GM23338 (cell line): ENCODE measurements around the gene ZBTB18. TPM values are rescaled to one million over a fixed set of nuclear protein-coding genes. Genes with fewer than 3 reads are reported as not detected.

Source experiments
- ATAC-seq: fragments of 200-7000 bp; cut with Tn5 transposase; 3 replicates; pipeline ENCODE4 v1.9.1; 2020
- DNase-seq: peaks from one replicate; pipeline ENCODE4 v3.0.0-alpha.2; 2015; ENCODE audit warnings: low spot score
- H2AFZ ChIP-seq: fragments of 200-600 bp; sonication (generic); 2 replicates; pipeline ENCODE4 v1.8.0; 2016; ENCODE audit warnings: antibody characterized with exemption, mild to moderate bottlenecking, moderate library complexity
- H3F3A ChIP-seq: fragments of 200-600 bp; sonication (generic); replicated peaks from 2 replicates; pipeline ENCODE4 v1.8.0; 2017; ENCODE audit warnings: antibody characterized with exemption, mixed run types, low read depth
- H3K27ac ChIP-seq: fragments of 200-600 bp; sonication (generic); 2 replicates; pipeline ENCODE4 v1.6.1; 2016; ENCODE audit warnings: low read depth
- H3K27me3 ChIP-seq: fragments of 200-600 bp; sonication (generic); 2 replicates; pipeline ENCODE4 v1.8.0; 2016; ENCODE audit warnings: mild to moderate bottlenecking, mixed run types, moderate library complexity; ENCODE audit not compliant: insufficient read depth
- H3K36me3 ChIP-seq: fragments of 200-600 bp; sonication (generic); 2 replicates; pipeline ENCODE4 v1.8.0; 2016; ENCODE audit warnings: mild to moderate bottlenecking; ENCODE audit not compliant: insufficient read depth
- H3K4me1 ChIP-seq: fragments of 200-600 bp; sonication (generic); 2 replicates; pipeline ENCODE4 v1.8.0; 2016; ENCODE audit warnings: mild to moderate bottlenecking, moderate library complexity; ENCODE audit not compliant: insufficient read depth
- H3K4me2 ChIP-seq: fragments of 200-600 bp; sonication (generic); 2 replicates; pipeline ENCODE4 v1.7.1; 2017; ENCODE audit warnings: mixed run types
- H3K4me3 ChIP-seq: fragments of 200-600 bp; sonication (generic); 2 replicates; pipeline ENCODE4 v1.6.1; 2016; ENCODE audit warnings: mixed run types
- H3K79me2 ChIP-seq: fragments of 200-600 bp; sonication (generic); replicated peaks from 2 replicates; pipeline ENCODE4 v1.8.0; 2017; ENCODE audit warnings: mild to moderate bottlenecking; ENCODE audit not compliant: insufficient read depth
- H3K9me2 ChIP-seq: fragments of 200-600 bp; sonication (generic); 2 replicates; pipeline ENCODE4 v1.8.0; 2017; ENCODE audit not compliant: insufficient read depth
- H4K20me1 ChIP-seq: fragments of 200-600 bp; sonication (generic); replicated peaks from 2 replicates; pipeline ENCODE4 v1.8.0; 2017; ENCODE audit warnings: mild to moderate bottlenecking; ENCODE audit not compliant: insufficient read depth
- H3K27ac Mint-ChIP-seq: 2 replicates; pipeline ENCODE4 v1.8.0; 2020; ENCODE audit warnings: inconsistent platforms, mild to moderate bottlenecking, moderate library complexity, mixed read lengths
- H3K27me3 Mint-ChIP-seq: 3 replicates; pipeline ENCODE4 v1.8.0; 2022; ENCODE audit warnings: low read depth, mild to moderate bottlenecking, moderate library complexity, mixed read lengths, inconsistent platforms; ENCODE audit not compliant: insufficient read depth, poor library complexity
- H3K36me3 Mint-ChIP-seq: 3 replicates; pipeline ENCODE4 v1.8.0; 2021; ENCODE audit warnings: low read depth, mild to moderate bottlenecking, inconsistent platforms, moderate library complexity, mixed read lengths
- H3K4me1 Mint-ChIP-seq: 3 replicates; pipeline ENCODE4 v1.8.0; 2020; ENCODE audit warnings: mild to moderate bottlenecking, inconsistent platforms, mixed read lengths
- H3K4me3 Mint-ChIP-seq: 3 replicates; pipeline ENCODE4 v1.8.0; 2021; ENCODE audit warnings: moderate library complexity, mild to moderate bottlenecking, inconsistent platforms, mixed read lengths
- H3K9me3 Mint-ChIP-seq: 3 replicates; pipeline ENCODE4 v1.8.0; 2020; ENCODE audit warnings: moderate library complexity, mild to moderate bottlenecking, inconsistent platforms, mixed read lengths
- EZH2 ChIP-seq: fragments of 200-600 bp; sonication (generic); IDR thresholded peaks from one replicate; pipeline ENCODE4 v1.8.0; 2017; ENCODE audit warnings: antibody characterized with exemption, mild to moderate bottlenecking, low read depth; ENCODE audit not compliant: unreplicated experiment
- EZH2phosphoT487 ChIP-seq: fragments of 200-600 bp; sonication (generic); IDR thresholded peaks from one replicate; pipeline ENCODE4 v1.8.1; 2018; ENCODE audit warnings: antibody characterized with exemption; ENCODE audit not compliant: unreplicated experiment
- JUNB ChIP-seq: IDR thresholded peaks from one replicate; pipeline ENCODE4 v1.6.1; 2016; ENCODE audit warnings: antibody characterized with exemption; ENCODE audit not compliant: unreplicated experiment
- STAT1 ChIP-seq: IDR thresholded peaks from one replicate; pipeline ENCODE4 v1.6.1; 2016; ENCODE audit warnings: antibody characterized with exemption; ENCODE audit not compliant: unreplicated experiment
- polyA plus RNA-seq: library from polyadenylated mRNA; unstranded; fragments of >200 nt; fragmentation: Nextera tagmentation; extraction: Ambion mirVana; gene quantifications from 2 replicates; pipeline ENCODE4 v1.2.1, GENCODE V29; 2016
- total RNA-seq: library from RNA; depleted of rRNA; stranded (reverse); fragments of >200 nt; shearing (Covaris generic); gene quantifications from 2 replicates; pipeline ENCODE4 v1.2.3, GENCODE V29; 2014
- TF ChIP-seq, protein P1 (sequence below): IDR thresholded peaks from 2 replicates; pipeline ENCODE4 v1.6.1; 2016; ENCODE audit warnings: antibody characterized with exemption
- TF ChIP-seq, protein P2 (sequence below), 2 experiments: fragments of 200-600 bp in 1 of 2; sonication (generic) in 1 of 2; conservative IDR thresholded peaks; 2 replicates each; pipeline versions ENCODE4 v1.5.1 to v1.6.1; 2016 to 2017; ENCODE audit warnings: antibody characterized with exemption in 2 of 2, low read depth in 2 of 2, mild to moderate bottlenecking in 2 of 2, moderate library complexity in 1 of 2
- TF ChIP-seq, protein P3 (sequence below): IDR thresholded peaks from one replicate; pipeline ENCODE4 v1.6.1; 2018; ENCODE audit warnings: antibody characterized with exemption; ENCODE audit not compliant: unreplicated experiment
- TF ChIP-seq, protein P4 (sequence below): fragments of 250-450 bp; sonication (Bioruptor Pico); IDR thresholded peaks from 2 replicates; pipeline ENCODE4 v1.5.0; 2020; ENCODE audit warnings: mild to moderate bottlenecking, moderate library complexity

ZBTB18 gene
- total and polyA plus RNA-seq, 2 experiments from 2014 or later = 5.5 to 12.2 TPM

DNA sequence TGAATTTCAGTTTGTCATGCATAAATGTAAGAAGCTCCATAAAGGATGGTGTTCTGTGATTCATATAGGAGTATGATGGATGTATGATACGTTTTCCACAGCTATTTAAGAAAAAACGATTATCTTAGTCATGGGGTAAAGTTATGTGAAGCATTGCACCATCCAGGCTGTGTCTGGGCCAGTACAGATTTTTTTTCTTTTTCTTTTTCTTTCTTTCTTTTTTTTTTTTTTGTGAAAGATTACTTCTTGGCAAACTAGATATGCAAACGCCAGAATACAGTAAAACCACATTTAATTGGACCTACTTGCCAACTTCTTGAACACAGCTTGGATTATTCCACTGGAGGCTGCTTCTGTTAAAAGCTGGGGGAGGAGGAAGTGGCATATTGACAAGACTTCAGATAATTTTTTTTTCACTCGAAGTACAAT lies 14.9 kb downstream of the ZBTB18 start:
- ATAC-seq (no peak), DNase-seq (no peak)
- Histone ChIP-seq H3K36me3 (no peaks in the 10 kb centered on the region), H3K27ac (no peak overlapping the region), H2AFZ (no peak overlapping the region), H3K79me2 (no peaks in the 10 kb centered on the region), H3K9me2 (peaks cover 6% of the 10 kb centered on the region; the same call in 1 of the 2 replicates), H3F3A (no peaks in the 10 kb centered on the region), H4K20me1 (no peaks in the 10 kb centered on the region; the same call in 1 of the 2 replicates), H3K4me3 (no peak overlapping the region), H3K27me3 (no peaks in the 10 kb centered on the region), H3K4me1 (peaks cover 25% of the 10 kb centered on the region), H3K4me2 (no peak overlapping the region)
- H3K27me3 Mint-ChIP-seq = no peaks in the 10 kb centered on the region
- H3K27ac Mint-ChIP-seq = no peak overlapping the region
- peaks cover 26% of the 10 kb centered on the region for H3K4me1 Mint-ChIP-seq
- H3K4me3 Mint-ChIP-seq = no peak overlapping the region
- no peaks in the 10 kb centered on the region for H3K36me3 Mint-ChIP-seq
- H3K9me3 Mint-ChIP-seq = no peaks in the 10 kb centered on the region; the same call in 2 of the 3 replicates
- TF ChIP-seq JUNB = no peak
- TF ChIP-seq, protein P1, sequence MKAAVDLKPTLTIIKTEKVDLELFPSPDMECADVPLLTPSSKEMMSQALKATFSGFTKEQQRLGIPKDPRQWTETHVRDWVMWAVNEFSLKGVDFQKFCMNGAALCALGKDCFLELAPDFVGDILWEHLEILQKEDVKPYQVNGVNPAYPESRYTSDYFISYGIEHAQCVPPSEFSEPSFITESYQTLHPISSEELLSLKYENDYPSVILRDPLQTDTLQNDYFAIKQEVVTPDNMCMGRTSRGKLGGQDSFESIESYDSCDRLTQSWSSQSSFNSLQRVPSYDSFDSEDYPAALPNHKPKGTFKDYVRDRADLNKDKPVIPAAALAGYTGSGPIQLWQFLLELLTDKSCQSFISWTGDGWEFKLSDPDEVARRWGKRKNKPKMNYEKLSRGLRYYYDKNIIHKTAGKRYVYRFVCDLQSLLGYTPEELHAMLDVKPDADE = no peak
- TF ChIP-seq, protein P2, sequence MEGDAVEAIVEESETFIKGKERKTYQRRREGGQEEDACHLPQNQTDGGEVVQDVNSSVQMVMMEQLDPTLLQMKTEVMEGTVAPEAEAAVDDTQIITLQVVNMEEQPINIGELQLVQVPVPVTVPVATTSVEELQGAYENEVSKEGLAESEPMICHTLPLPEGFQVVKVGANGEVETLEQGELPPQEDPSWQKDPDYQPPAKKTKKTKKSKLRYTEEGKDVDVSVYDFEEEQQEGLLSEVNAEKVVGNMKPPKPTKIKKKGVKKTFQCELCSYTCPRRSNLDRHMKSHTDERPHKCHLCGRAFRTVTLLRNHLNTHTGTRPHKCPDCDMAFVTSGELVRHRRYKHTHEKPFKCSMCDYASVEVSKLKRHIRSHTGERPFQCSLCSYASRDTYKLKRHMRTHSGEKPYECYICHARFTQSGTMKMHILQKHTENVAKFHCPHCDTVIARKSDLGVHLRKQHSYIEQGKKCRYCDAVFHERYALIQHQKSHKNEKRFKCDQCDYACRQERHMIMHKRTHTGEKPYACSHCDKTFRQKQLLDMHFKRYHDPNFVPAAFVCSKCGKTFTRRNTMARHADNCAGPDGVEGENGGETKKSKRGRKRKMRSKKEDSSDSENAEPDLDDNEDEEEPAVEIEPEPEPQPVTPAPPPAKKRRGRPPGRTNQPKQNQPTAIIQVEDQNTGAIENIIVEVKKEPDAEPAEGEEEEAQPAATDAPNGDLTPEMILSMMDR (conservative IDR thresholded peaks at IDR 0.05; ENCODE audit: low read depth in 2 of 2) = no peak
- TF ChIP-seq, protein P3, sequence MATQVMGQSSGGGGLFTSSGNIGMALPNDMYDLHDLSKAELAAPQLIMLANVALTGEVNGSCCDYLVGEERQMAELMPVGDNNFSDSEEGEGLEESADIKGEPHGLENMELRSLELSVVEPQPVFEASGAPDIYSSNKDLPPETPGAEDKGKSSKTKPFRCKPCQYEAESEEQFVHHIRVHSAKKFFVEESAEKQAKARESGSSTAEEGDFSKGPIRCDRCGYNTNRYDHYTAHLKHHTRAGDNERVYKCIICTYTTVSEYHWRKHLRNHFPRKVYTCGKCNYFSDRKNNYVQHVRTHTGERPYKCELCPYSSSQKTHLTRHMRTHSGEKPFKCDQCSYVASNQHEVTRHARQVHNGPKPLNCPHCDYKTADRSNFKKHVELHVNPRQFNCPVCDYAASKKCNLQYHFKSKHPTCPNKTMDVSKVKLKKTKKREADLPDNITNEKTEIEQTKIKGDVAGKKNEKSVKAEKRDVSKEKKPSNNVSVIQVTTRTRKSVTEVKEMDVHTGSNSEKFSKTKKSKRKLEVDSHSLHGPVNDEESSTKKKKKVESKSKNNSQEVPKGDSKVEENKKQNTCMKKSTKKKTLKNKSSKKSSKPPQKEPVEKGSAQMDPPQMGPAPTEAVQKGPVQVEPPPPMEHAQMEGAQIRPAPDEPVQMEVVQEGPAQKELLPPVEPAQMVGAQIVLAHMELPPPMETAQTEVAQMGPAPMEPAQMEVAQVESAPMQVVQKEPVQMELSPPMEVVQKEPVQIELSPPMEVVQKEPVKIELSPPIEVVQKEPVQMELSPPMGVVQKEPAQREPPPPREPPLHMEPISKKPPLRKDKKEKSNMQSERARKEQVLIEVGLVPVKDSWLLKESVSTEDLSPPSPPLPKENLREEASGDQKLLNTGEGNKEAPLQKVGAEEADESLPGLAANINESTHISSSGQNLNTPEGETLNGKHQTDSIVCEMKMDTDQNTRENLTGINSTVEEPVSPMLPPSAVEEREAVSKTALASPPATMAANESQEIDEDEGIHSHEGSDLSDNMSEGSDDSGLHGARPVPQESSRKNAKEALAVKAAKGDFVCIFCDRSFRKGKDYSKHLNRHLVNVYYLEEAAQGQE = no peak
- no peak for TF ChIP-seq EZH2
- TF ChIP-seq EZH2phosphoT487 = no peak
- TF ChIP-seq, protein P4, sequence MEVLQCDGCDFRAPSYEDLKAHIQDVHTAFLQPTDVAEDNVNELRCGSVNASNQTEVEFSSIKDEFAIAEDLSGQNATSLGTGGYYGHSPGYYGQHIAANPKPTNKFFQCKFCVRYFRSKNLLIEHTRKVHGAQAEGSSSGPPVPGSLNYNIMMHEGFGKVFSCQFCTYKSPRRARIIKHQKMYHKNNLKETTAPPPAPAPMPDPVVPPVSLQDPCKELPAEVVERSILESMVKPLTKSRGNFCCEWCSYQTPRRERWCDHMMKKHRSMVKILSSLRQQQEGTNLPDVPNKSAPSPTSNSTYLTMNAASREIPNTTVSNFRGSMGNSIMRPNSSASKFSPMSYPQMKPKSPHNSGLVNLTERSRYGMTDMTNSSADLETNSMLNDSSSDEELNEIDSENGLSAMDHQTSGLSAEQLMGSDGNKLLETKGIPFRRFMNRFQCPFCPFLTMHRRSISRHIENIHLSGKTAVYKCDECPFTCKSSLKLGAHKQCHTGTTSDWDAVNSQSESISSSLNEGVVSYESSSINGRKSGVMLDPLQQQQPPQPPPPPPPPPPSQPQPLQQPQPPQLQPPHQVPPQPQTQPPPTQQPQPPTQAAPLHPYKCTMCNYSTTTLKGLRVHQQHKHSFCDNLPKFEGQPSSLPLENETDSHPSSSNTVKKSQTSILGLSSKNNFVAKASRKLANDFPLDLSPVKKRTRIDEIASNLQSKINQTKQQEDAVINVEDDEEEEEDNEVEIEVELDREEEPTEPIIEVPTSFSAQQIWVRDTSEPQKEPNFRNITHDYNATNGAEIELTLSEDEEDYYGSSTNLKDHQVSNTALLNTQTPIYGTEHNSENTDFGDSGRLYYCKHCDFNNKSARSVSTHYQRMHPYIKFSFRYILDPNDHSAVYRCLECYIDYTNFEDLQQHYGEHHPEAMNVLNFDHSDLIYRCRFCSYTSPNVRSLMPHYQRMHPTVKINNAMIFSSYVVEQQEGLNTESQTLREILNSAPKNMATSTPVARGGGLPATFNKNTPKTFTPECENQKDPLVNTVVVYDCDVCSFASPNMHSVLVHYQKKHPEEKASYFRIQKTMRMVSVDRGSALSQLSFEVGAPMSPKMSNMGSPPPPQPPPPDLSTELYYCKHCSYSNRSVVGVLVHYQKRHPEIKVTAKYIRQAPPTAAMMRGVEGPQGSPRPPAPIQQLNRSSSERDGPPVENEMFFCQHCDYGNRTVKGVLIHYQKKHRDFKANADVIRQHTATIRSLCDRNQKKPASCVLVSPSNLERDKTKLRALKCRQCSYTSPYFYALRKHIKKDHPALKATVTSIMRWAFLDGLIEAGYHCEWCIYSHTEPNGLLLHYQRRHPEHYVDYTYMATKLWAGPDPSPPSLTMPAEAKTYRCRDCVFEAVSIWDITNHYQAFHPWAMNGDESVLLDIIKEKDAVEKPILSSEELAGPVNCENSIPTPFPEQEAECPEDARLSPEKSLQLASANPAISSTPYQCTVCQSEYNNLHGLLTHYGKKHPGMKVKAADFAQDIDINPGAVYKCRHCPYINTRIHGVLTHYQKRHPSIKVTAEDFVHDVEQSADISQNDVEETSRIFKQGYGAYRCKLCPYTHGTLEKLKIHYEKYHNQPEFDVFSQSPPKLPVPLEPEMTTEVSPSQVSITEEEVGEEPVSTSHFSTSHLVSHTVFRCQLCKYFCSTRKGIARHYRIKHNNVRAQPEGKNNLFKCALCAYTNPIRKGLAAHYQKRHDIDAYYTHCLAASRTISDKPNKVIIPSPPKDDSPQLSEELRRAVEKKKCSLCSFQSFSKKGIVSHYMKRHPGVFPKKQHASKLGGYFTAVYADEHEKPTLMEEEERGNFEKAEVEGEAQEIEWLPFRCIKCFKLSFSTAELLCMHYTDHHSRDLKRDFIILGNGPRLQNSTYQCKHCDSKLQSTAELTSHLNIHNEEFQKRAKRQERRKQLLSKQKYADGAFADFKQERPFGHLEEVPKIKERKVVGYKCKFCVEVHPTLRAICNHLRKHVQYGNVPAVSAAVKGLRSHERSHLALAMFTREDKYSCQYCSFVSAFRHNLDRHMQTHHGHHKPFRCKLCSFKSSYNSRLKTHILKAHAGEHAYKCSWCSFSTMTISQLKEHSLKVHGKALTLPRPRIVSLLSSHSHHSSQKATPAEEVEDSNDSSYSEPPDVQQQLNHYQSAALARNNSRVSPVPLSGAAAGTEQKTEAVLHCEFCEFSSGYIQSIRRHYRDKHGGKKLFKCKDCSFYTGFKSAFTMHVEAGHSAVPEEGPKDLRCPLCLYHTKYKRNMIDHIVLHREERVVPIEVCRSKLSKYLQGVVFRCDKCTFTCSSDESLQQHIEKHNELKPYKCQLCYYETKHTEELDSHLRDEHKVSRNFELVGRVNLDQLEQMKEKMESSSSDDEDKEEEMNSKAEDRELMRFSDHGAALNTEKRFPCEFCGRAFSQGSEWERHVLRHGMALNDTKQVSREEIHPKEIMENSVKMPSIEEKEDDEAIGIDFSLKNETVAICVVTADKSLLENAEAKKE (CRISPR knock-in tag) = no peak
- TF ChIP-seq STAT1 = no peak
